ENCODE data around the gene POPDC2.

DNA sequence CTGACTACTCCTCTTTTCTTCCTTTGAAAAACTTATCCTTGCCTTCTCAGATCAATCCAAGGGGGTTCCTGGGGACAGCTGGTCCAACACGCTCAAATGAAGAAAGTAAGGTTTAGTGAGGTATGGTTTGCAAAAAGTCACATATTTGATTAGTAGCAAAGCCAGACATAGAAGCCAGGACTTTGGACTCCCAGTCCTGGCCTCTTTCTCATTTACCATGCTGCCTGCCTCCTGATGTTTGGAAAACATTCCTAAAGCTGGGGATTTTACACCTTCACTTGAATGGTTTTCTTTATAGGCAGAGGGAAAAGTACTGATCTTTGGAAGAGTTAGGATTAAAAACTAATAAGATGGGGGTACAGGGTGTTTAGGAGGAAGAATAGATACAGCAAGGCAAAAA lies 14.6 kb downstream of the POPDC2 start:
- TF ChIP-seq, protein P1, sequence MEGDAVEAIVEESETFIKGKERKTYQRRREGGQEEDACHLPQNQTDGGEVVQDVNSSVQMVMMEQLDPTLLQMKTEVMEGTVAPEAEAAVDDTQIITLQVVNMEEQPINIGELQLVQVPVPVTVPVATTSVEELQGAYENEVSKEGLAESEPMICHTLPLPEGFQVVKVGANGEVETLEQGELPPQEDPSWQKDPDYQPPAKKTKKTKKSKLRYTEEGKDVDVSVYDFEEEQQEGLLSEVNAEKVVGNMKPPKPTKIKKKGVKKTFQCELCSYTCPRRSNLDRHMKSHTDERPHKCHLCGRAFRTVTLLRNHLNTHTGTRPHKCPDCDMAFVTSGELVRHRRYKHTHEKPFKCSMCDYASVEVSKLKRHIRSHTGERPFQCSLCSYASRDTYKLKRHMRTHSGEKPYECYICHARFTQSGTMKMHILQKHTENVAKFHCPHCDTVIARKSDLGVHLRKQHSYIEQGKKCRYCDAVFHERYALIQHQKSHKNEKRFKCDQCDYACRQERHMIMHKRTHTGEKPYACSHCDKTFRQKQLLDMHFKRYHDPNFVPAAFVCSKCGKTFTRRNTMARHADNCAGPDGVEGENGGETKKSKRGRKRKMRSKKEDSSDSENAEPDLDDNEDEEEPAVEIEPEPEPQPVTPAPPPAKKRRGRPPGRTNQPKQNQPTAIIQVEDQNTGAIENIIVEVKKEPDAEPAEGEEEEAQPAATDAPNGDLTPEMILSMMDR (IDR thresholded peaks at IDR 0.05) = no peak
- no peak for TF ChIP-seq EZH2 (IDR thresholded peaks at IDR 0.05; ENCODE audit: borderline replicate concordance, insufficient read depth, low read depth, low read length, poor library complexity, severe bottlenecking)
